Stimulated activated CD4-positive, alpha-beta T cell treated with anti-CD3 and anti-CD28 coated beads, Interleukin-1b, Interleukin-23, amount 100 ng/mL, for 48 hours (primary cell): Measurements from ENCODE around the gene DMAP1.

Experiments used
- DNase-seq: peaks from one replicate; pipeline ENCODE4 v3.0.0-alpha.2; 2020

Gene DMAP1

GRCh38 chr1:44256762-44257554 lies 43.7 kb downstream of the DMAP1 start:
- DNase-seq, result no peak

GRCh38 chr1:44259090-44259489 lies 45.8 kb downstream of the DMAP1 start:
- DNase-seq, result no peak

- DNase-seq, result no peak
These were observed 47.5 kb downstream of the DMAP1 start for GRCh38 chr1:44260792-44261170.

- DNase-seq, result no peak
These were observed 48.0 kb downstream of the DMAP1 start for GRCh38 chr1:44261171-44261817.

GRCh38 chr1:44261962-44262361 lies 48.7 kb downstream of the DMAP1 start:
- no peak for DNase-seq

GRCh38 chr1:44262414-44262813 lies 49.1 kb downstream of the DMAP1 start:
- no peak for DNase-seq

GRCh38 chr1:44262816-44263567 lies 49.7 kb downstream of the DMAP1 start:
- DNase-seq, result no peak

- no peak for DNase-seq
These were observed 50.5 kb downstream of the DMAP1 start for GRCh38 chr1:44263568-44264450.

GRCh38 chr1:44264451-44264771 lies 51.1 kb downstream of the DMAP1 start:
- DNase-seq, result no peak

- no peak for DNase-seq
These were observed 52.5 kb downstream of the DMAP1 start for GRCh38 chr1:44265656-44266358.

GRCh38 chr1:44266400-44267344 lies 53.4 kb downstream of the DMAP1 start:
- no peak for DNase-seq

- DNase-seq, result no peak
These were observed 54.2 kb downstream of the DMAP1 start for GRCh38 chr1:44267438-44267837.

GRCh38 chr1:44268054-44268453 lies 54.8 kb downstream of the DMAP1 start:
- no peak for DNase-seq
